ENCODE results near the gene UBXN6.

DNA sequence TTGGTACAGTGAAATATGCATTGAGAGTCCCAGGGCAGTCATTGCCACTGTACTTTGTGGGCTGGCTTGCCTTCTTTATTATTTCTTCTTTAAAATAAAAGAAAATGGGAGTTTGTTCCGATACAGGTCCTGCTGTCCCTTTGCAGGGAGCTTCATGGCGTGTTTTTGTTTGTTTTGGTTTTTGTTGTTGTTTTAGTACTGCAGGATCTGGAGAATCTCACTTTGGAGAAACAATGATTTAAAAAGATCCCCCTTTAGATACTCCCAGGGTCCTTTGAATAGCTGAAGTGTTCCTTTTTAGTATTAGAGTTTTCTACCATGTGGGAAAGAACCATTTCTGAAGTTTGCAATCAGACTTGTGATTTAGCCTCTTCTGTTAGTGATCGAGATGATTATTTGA lies 44.0 kb downstream of the UBXN6 start:
- TF ChIP-seq POLR2A (IDR thresholded peaks at IDR 0.05) = no peak
- TF ChIP-seq, protein P1, sequence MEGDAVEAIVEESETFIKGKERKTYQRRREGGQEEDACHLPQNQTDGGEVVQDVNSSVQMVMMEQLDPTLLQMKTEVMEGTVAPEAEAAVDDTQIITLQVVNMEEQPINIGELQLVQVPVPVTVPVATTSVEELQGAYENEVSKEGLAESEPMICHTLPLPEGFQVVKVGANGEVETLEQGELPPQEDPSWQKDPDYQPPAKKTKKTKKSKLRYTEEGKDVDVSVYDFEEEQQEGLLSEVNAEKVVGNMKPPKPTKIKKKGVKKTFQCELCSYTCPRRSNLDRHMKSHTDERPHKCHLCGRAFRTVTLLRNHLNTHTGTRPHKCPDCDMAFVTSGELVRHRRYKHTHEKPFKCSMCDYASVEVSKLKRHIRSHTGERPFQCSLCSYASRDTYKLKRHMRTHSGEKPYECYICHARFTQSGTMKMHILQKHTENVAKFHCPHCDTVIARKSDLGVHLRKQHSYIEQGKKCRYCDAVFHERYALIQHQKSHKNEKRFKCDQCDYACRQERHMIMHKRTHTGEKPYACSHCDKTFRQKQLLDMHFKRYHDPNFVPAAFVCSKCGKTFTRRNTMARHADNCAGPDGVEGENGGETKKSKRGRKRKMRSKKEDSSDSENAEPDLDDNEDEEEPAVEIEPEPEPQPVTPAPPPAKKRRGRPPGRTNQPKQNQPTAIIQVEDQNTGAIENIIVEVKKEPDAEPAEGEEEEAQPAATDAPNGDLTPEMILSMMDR (IDR thresholded peaks at IDR 0.05) = no peak
- no peak for TF ChIP-seq POLR2AphosphoS5 (IDR thresholded peaks at IDR 0.05; ENCODE audit: insufficient read depth in 1 of 2, low read depth in 1 of 2)

Measured in vagina (tissue), 2 donors.